Cardiac muscle cell (in vitro differentiated cells and primary cell): ENCODE data around the gene GGACT. TPM values are rescaled to one million over a fixed set of nuclear protein-coding genes. Genes with fewer than 3 reads are reported as not detected.

Source experiments
- DNase-seq, 2 donors: peaks; one replicate each; pipeline versions ENCODE4 v3.0.0 to v3.0.0-alpha.2; 2010 to 2017; ENCODE audit warnings: low read depth in 1 of 2, low spot score in 1 of 2
- H3K27ac ChIP-seq: fragments of 200-600 bp; sonication (generic); 2 replicates; pipeline ENCODE4 v1.5.1; 2016
- H3K27me3 ChIP-seq: fragments of 200-600 bp; sonication (generic); 2 replicates; pipeline ENCODE4 v1.6.0; 2016; ENCODE audit warnings: control low read depth
- H3K36me3 ChIP-seq: fragments of 200-600 bp; sonication (generic); 2 replicates; pipeline ENCODE4 v1.5.1; 2016; ENCODE audit warnings: control low read depth
- H3K4me1 ChIP-seq: fragments of 200-600 bp; sonication (generic); 2 replicates; pipeline ENCODE4 v1.8.1; 2017; ENCODE audit warnings: low read depth, mild to moderate bottlenecking, mixed run types
- H3K4me3 ChIP-seq: fragments of 200-600 bp; sonication (generic); 2 replicates; pipeline ENCODE4 v1.5.1; 2016; ENCODE audit warnings: mild to moderate bottlenecking
- H3K9me3 ChIP-seq: fragments of 200-600 bp; sonication (generic); 2 replicates; pipeline ENCODE4 v1.5.1; 2017; ENCODE audit warnings: low read depth, mild to moderate bottlenecking, control low read depth
- CTCF ChIP-seq: IDR thresholded peaks from 2 replicates; pipeline ENCODE4 v1.5.1; 2012; ENCODE audit warnings: low read depth, mild to moderate bottlenecking, low read length
- polyA plus RNA-seq: library from polyadenylated mRNA; unstranded; fragments of >200 nt; fragmentation: Nextera tagmentation; extraction: Ambion mirVana; gene quantifications from 2 replicates; pipeline ENCODE4 v1.2.1, GENCODE V29; 2016
- total RNA-seq: library from RNA; depleted of rRNA; stranded (reverse); fragments of >200 nt; gene quantifications from 2 replicates; pipeline ENCODE4 v1.2.3, GENCODE V29; 2016

Gene GGACT
- total and polyA plus RNA-seq, 2 experiments from 2014 or later = 4.4 to 8.3 TPM

- Histone ChIP-seq H3K27ac (no peak overlapping the region), H3K4me1 (peaks cover 21% of the 10 kb centered on the region), H3K36me3 (no peaks in the 10 kb centered on the region), H3K4me3 (no peak overlapping the region), H3K9me3 (no peaks in the 10 kb centered on the region), H3K27me3 (no peaks in the 10 kb centered on the region)
- no peak for DNase-seq
- TF ChIP-seq CTCF = no peak
Measured at GRCh38 chr13:100508455-100508854, 80.1 kb downstream of the GGACT start.

- no peak overlapping the region for H3K27ac ChIP-seq
- H3K27me3 ChIP-seq = no peaks in the 10 kb centered on the region
- H3K36me3 ChIP-seq = no peaks in the 10 kb centered on the region
- no peak for DNase-seq
- H3K9me3 ChIP-seq = no peaks in the 10 kb centered on the region
- no peak overlapping the region for H3K4me3 ChIP-seq
- peaks cover 28% of the 10 kb centered on the region for H3K4me1 ChIP-seq
- no peak for TF ChIP-seq CTCF
Measured at GRCh38 chr13:100506600-100507422, 81.8 kb downstream of the GGACT start.

- peaks cover 21% of the 10 kb centered on the region for H3K4me1 ChIP-seq
Measured at GRCh38 chr13:100506154-100506553, 82.4 kb downstream of the GGACT start.

GRCh38 chr13:100503622-100504021 is 85.0 kb downstream of the GGACT start:
- H3K4me1 ChIP-seq = peaks cover 15% of the 10 kb centered on the region
- H3K27ac ChIP-seq = no peak overlapping the region
- no peaks in the 10 kb centered on the region for H3K36me3 ChIP-seq
- H3K4me3 ChIP-seq = no peak overlapping the region
- H3K27me3 ChIP-seq = no peaks in the 10 kb centered on the region
- no peak for TF ChIP-seq CTCF
- no peak for DNase-seq
- H3K9me3 ChIP-seq = no peaks in the 10 kb centered on the region

More at GRCh38 chr13:100506154-100506553, 82.4 kb downstream of the GGACT start:
- no peak for DNase-seq
- Histone ChIP-seq H3K4me3 (no peak overlapping the region), H3K27me3 (no peaks in the 10 kb centered on the region), H3K27ac (no peak overlapping the region), H3K9me3 (no peaks in the 10 kb centered on the region), H3K36me3 (no peaks in the 10 kb centered on the region)
- no peak for TF ChIP-seq CTCF

- DNase-seq = no peak
- H3K27me3 ChIP-seq = no peaks in the 10 kb centered on the region
- peaks cover 15% of the 10 kb centered on the region for H3K4me1 ChIP-seq
- H3K4me3 ChIP-seq = no peak overlapping the region
- peak overlapping the region; percentile 31 for H3K27ac ChIP-seq
- no peaks in the 10 kb centered on the region for H3K9me3 ChIP-seq
- no peak for TF ChIP-seq CTCF
- H3K36me3 ChIP-seq = no peaks in the 10 kb centered on the region
Measured at GRCh38 chr13:100502446-100502845, 86.1 kb downstream of the GGACT start.
